ENCODE data around the gene ALCAM. TPM values are rescaled to one million over a fixed set of nuclear protein-coding genes. Genes with fewer than 3 reads are reported as not detected.

The ALCAM gene
- total and polyA plus RNA-seq, 2 donors (not counting 3 experiments of a cell fraction or from before 2014, with no cell fraction given) = 46.3 to 118 TPM

DNA sequence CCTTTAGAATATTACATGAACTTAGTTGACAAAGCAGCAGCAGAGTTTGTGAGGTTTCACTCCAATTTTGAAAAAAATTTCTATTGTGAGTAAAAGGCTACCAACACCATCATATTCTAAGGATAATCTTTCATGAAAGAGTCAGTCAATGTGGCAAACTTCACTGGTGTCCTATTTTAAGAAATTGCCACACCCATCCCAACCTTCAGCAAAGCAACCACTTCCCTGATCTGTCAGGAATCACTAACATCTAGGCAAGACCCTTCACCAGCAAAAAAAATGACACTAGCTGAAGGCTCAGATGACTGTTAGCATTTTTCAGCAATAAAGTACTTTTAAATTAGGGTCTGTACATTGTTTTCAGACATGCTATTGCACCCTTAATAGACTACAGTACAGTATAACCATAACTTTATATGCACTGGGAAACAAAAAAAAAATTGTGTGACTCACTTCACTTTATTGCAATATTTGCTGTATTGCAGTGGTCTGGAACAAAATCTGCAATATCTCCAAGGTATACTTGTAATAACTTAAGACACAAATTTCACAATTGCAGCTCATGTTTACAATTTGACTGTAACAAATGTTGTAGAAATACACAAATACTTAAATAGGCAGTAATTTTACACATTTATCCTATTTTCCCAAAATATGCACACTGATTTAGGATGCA, 38.9 kb upstream of the ALCAM start:
- POLR2A ChIA-PET = no interaction called here
- intact Hi-C loops (cut with micrococcal nuclease) = no loop called here

More for the DNA sequence above, 38.9 kb upstream of the ALCAM start:
- Histone ChIP-seq H3K4me2 (ENCODE audit: insufficient read depth, low read length) (no peak overlapping the region), H3K27ac (ENCODE audit: insufficient read depth, low read depth, low read length) (no peak overlapping the region), H3K4me3 (replicated peaks in 1 of 3; ENCODE audit: insufficient read depth in 1 of 3, low read depth in 1 of 3, low read length in 3 of 3) (no peak overlapping the region), H3K9me1 (replicated peaks; ENCODE audit: control insufficient read depth, extremely low read depth, insufficient read depth, low read length) (no peaks in the 10 kb centered on the region), H3K9me3 (replicated peaks; ENCODE audit: control insufficient read depth, insufficient read depth, low read length) (no peaks in the 10 kb centered on the region), H3K36me3 (ENCODE audit: control insufficient read depth in 2 of 2, extremely low read depth in 1 of 2, insufficient read depth in 2 of 2, low read length in 2 of 2) (no peaks in the 10 kb centered on the region), H2AFZ (ENCODE audit: low read depth, low read length) (no peak overlapping the region), H3K79me2 (ENCODE audit: control insufficient read depth, insufficient read depth, low read length) (no peaks in the 10 kb centered on the region), H3K9ac (replicated peaks; ENCODE audit: extremely low read depth, insufficient read depth, low read length) (no peak overlapping the region), H3K27me3 (ENCODE audit: control insufficient read depth in 2 of 2, insufficient read depth in 2 of 2, low read length in 2 of 2) (no peaks in the 10 kb centered on the region), H3K4me1 (ENCODE audit: control insufficient read depth, extremely low read depth, insufficient read depth, low read length) (no peaks in the 10 kb centered on the region), H4K20me1 (replicated peaks; ENCODE audit: control insufficient read depth, extremely low read depth, insufficient read depth, low read length) (no peaks in the 10 kb centered on the region)
- FAIRE-seq (no peak), DNase-seq (ENCODE audit: low read depth, low spot score) (no peak)
- BruUV-seq (replicated peaks) = no TSS peak
- TF ChIP-seq JUN (IDR thresholded peaks at IDR 0.05; ENCODE audit: borderline replicate concordance, insufficient read depth, insufficient read length, low read depth) = no peak
- TF ChIP-seq MAX (IDR thresholded peaks at IDR 0.05; ENCODE audit: insufficient read depth, insufficient read length) = no peak
- TF ChIP-seq MYC (IDR thresholded peaks at IDR 0.05; ENCODE audit: low read depth, low read length) = no peak
- TF ChIP-seq GATA2 (IDR thresholded peaks at IDR 0.05; ENCODE audit: insufficient read depth, insufficient read length, low read depth, low read length) = no peak
- TF ChIP-seq FOS (IDR thresholded peaks at IDR 0.05; ENCODE audit: borderline replicate concordance, insufficient read depth, low read length) = no peak
- no peak for TF ChIP-seq CTCF (IDR thresholded peaks at IDR 0.05; ENCODE audit: extremely low read depth in 1 of 2, insufficient read depth in 1 of 2, low read depth in 1 of 2, low read length in 2 of 2)
- no peak for TF ChIP-seq POLR2AphosphoS5 (IDR thresholded peaks at IDR 0.05; ENCODE audit: insufficient read depth, low read depth, low read length)
- no peak for TF ChIP-seq POLR2A (IDR thresholded peaks at IDR 0.05; ENCODE audit: low read depth, low read length)
- no peak for TF ChIP-seq EZH2 (IDR thresholded peaks at IDR 0.05; ENCODE audit: borderline replicate concordance, low read depth, low read length, severe bottlenecking)
- CTCF ChIA-PET = interaction anchor here (1.4 kb wide), 1 partner anchor 12 kb away, joined by 3 read pairs; no protein-coding TSS in a partner anchor
- dilution Hi-C loops (cut with MboI; ENCODE audit: extremely low pct_ligation_motif_present, low sequenced_read_pairs) = no loop called here
